RPMI8226 (cell line): ENCODE results near the gene CFAP90.

Source experiments
- DNase-seq: peaks from one replicate; pipeline ENCODE4 v3.0.0-alpha.2; 2015

Gene CFAP90

DNA sequence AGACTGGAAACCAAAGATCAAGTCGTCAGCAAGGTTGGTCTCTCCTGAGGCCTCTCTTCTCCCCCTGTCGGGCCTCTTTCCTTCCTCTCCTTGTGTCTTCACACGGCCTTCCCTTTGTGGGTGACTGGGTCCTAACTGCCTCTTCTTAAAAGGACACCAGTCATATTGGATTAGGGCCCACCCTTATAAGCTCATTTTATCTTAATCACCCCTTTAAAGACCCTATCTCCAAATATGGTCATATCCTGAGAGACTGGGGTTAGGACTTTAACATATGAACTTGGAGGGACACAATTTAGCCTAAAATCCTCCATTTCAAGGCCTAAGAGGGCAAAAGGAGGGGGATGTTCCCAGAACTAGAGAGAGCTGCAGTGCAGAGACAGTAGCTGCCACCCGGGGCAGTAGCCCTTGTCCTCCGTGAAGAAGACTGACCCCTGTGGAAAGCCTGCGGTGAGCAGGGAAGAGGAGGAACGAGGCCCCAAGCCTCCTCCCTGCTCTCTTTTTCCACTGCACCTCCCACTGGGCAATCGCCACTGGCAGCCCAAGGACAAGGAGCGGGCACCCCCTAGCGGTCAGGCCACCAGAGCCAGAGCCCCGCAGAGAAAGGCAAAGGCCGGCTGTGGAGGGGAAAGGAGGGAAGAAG is 34.9 kb downstream of the CFAP90 start:
- peak; percentile 64 for DNase-seq

DNA sequence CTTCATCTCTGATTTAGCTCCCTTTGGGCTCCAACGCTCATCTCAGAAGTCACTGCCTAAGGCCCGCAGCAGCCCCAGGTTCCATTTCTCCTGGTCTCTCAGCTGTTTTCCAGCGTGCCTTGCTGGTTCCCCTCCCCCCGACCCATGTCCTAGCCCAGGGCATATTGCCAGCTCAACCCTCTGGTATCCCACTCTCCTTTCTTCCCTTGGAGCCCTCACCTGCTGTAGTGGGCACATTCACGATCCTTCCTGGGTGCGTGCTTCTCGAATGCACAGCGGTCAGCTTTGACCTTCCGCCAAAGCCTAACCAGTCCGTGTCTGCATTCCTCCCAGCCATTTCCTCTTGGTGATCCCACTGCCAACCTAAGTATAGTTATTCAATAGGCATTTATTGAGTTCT is 36.1 kb downstream of the CFAP90 start:
- no peak for DNase-seq

DNA sequence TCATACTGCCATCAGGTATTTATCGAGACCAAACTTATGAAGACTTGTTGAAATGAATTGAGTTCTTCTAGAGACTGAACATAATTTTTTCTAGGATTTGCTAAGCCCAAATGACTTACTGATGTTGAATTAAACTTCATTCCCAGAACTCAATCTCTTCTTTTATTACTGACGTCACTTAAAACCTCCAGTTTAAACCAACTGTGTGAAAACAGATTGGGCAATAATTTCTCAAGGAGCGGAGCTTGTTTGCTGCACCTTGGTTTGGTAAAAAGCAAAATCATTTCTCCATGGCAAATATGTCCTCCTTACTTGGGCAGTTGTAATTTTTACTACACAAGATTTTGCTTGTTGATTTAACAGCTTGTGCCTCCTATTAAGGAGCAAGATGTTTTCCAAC is 37.4 kb downstream of the CFAP90 start:
- DNase-seq = no peak

DNA sequence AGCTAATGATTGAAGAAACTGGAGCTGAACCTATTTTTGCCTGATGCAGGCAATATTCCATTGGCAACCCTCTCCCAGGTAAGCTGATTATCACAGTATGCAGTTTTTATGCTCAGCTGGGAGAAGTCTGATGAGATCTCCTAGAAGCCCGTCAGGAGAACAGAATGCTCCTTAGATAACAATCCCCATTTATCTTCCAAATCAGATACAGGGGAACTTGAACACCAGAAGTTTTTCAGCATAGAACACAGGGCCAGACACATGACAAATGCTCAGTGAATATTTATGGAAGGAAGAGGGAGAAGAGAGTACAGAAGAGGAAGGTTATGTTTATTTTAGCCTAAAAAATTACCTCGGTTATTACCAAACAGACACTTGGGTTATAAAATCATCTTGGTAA is 37.9 kb downstream of the CFAP90 start:
- DNase-seq = no peak

DNA sequence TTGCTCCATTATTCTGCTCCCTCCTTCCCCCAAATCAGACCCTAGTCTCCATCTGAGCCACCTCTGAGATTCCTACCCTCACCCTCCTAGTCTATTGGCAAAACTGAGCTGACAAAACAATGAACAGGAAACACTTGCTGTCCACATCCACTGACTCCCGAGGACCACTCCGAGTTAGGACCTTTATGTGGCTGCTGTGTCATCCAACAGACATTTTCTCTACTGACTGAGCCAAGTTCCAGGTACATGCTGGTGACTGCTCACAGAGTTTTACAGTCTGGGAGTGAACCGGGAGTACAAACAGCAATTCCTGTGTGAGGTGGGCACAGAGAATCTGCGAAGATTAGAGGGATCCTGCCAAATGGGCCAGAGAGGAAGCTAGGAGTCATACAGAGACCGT is 39.2 kb downstream of the CFAP90 start:
- DNase-seq = no peak

DNA sequence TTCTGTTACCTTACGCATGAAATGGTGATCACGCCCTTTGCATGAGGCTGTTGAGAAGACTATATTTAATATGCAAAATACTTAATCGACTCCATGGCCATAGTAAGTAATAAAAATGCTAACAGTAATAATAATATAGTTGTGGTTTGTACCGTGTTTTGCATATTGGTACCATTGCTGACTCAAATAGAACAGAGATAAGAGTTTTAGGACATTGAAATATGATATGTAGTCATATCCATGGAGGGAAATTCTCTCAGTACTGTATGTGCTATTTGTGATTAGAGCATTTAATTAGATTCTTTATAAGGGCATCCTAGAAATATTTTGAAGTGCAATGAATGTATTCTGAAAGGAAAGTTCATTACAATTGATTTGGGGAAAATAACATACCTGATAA is 41.9 kb downstream of the CFAP90 start:
- DNase-seq = no peak

DNA sequence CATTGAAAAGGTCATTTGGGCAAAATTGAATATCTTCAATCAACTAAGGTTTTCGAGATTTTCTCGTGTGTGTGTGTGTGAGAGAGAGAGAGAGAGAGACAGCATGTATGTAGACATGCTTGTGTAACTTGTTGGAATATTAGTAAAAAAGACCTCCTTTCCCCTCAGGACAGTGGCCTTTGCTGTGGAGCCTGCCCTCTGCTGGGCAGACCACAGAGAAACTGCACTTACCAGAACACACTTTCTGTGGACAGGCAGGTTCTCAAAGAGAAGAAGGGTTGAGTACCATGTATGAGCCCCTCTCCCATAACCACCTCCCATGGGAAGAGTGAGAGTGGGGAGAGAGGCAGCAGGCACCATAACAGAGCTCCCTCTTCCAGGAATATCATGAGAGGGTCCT is 45.6 kb downstream of the CFAP90 start:
- no peak for DNase-seq

DNA sequence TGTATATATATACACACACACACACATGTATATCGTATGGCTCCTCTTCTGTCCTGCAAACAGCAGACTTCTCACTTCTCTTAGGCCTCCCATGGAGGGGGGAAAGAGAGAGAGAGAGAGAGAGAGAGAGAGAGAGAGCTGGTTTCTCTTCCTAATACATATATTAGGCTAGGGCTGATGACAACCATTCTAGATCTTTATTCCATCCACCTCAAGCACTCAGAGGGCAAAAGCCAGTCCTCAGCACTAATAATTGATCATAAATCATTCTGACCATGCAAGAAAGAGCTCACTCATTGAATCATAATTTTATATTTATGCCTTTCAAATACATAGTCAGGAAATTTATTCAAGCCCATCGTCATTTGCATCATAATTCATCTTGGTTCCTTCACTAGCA is 47.0 kb downstream of the CFAP90 start:
- DNase-seq = no peak

DNA sequence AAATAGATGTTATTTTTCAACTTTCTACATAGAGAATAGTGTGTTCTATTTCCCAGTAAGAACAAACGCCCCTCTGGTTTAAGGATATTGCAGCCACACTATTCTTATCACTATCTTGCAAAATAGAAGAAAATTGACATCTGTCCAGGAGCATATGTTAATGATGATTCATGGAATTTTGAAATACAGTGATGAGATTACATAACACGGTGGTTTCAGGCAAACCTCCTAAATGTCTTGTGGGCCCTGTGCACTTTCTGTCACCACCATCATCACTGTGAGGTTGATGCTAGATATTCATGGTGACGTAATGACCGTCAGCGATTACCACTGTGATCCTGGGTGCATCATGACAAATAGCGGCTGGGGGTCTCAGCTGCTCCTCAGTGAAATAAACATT is 48.1 kb downstream of the CFAP90 start:
- DNase-seq = no peak

DNA sequence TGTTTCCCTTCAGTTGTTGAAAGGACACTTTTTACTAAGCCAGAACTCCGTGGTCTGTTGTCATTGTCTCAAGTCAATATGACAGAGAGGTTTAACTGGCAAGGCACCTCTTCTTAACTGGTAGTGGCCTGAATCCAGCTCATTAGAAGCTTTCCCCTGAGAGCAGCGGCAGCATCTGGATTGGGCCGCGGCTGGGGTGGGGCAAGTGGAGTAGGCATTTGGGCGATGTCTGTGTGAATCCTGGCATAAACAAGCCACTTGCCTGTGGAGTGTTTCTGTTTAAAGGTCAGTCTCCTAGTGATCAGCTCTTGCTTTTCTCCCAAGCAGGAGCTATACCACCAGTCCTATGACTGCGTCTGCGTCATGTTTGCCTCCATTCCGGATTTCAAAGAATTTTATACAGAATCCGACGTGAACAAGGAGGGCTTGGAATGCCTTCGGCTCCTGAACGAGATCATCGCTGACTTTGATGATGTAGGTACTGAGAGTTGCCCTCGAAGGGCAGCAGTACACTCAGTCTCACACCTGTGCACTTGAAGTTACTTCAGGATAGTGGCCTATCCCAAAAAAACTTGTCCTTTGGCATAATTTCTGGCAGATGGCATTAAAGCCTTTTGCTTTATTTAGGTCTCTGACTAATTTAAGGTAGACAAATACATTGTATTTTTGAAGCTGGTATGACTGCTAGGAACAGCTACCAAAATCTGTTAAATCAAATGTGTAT is 48.9 kb downstream of the CFAP90 start:
- no peak for DNase-seq

DNA sequence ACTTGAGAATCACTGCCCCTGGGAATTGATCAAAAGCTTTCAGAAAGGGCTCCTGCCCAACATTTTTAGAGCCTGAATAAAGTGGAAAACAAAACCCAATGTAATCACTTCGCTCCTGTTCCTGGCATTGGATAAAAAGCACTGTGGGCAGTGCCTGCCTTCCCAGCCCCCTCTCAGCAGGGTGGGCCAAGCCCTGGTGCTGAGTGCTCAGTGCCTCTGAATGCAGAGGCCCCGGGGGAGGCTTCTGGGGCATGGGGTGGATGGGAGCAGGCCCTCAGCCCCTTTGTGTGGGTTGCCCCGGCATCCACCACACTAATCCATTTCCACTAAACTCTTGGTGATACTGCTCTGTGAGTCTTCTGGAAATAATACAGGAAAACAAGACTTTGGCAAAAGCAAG is 55.6 kb downstream of the CFAP90 start:
- DNase-seq = no peak

DNA sequence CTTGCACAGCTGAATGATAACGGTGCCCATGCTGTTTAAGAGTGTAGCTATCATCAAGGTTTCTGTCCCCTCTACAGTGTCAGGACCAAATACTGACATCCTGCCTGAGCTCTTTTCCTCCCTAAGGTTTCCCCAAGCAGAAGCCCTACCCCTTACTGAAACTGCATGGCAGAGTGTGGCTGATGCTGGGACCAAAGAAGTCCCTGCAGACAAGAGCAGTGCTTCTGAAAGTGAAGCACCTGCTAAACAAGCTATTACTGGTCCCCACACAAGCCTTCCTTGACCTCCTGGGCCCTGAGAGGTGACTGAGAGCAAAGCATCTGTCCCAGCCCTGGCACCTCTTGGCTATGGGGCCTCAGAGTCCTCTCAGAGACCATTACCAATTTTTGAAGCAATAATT is 56.1 kb downstream of the CFAP90 start:
- DNase-seq = no peak

DNA sequence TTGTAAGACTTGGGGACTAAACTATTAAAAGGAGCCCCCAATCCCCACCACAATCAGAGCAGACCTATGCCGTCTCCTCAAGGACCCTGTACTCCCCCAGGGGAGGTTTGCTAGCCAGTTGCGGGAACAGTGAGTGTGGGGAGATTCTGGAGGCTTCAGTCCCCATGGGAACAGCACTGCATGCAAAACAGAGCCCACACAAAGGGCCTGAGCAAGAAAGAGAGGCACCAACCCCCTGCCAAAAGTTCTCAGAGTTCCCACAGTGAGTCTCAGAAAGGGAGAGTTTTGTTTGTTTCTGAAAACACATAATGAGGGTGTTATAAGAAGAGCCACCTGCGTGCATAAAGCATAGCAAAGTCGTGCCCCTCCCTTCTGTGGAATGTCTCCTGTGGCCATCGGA is 56.6 kb downstream of the CFAP90 start:
- no peak for DNase-seq

DNA sequence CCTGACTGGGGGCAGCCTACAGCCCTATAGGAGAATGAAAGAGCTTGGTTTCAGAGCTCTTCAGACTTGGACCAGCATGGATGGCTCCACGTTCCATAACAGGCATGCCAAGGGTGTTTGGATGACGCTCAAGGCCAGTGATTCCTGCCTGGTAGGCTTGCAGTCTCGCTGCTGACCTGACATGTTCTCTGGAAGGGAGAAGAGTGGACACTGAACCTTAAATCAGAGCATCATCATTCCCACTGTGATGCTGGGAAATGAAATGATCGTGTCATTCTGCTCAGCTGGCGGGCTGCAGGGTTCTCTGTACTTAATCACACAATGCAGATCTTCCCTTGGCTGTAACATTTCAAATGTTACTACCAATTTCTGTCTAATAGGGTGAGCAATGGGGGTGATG is 57.0 kb downstream of the CFAP90 start:
- DNase-seq = no peak

DNA sequence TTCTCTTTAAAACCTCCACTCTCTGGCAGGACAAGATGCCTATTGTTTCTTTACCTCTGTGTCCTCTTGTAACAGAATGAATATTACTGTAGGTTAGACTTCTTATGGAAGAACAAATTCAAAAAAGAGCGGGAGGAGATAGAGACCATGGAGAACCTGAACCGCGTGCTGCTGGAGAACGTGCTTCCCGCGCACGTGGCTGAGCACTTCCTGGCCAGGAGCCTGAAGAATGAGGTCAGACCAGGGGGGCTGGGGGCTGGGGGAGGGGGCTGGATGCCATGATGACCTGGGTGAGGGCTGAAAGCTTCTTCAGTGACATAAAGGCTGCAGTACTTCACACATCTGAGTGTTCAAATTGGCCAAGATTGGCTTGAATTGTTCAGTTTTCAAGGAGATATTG is 61.4 kb downstream of the CFAP90 start:
- DNase-seq = no peak

DNA sequence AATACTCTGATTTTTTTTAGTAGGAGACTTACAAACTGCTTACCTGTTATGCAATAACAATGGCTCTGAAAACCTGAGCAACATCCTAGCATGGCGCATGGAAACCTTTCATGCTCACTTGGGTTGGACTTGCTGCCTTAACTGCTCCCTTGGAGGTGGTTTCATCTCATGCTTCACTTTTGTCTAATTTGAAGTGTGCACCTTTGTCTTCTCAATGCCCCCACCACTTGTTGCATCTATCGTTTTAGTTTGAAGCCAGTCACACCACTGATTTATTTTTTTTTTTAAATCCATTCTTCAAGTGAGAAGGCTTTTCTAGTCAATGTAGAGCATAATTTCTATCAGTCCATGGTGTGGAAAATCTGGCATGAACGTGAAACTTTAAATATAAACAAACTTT is 63.2 kb downstream of the CFAP90 start:
- no peak for DNase-seq

DNA sequence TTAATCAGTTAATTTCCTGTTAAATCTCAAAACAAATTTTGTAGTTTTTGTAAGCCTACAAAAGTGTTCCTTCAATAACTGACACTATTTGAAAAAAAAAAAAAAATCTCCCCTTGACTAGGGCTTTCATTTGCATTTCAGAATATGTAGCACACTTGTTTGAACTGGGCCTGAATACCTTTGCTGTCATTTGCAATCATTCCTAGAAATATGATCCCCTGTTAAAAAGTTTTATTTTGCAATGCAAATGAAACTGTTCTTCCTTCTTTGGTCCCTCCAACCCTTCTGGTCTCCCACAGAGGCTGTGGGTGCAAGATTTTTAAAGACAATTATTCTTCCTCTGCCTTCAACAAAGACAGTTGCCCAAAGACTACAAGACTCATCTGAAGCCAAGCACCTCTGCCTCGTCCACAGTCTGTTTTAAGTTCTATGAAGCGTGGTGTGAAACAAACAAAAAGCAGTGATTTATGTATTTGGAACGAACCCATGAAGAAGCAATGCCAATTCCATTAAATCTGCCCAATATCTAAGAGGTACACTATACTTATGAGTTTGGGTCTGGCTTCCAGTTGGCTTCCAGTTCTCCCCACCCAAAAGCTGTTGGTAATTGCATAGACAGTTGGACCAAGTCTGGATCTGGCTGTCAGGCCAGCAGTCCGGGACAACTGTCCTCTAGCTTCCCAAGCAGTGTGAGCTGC is 66.1 kb downstream of the CFAP90 start:
- no peak for DNase-seq

DNA sequence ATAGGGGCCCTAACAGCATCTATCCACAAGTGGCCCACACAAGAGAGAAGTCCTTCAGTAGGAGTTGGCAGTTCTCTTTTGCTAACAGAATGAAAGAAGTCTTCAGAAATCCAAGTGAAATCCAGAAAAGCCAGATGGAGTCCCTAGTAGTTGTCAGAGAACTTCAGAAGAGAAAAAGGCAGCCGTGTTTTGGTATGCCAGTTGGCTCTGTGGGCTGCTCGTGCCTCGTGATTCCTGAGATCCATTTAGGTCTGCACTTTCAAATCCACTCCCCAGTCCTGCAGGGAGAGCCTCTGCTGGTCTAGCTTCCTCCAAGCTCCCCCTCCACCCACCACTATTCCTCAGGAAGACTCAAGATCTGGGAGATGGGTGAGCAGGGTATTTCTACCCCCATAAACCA is 69.0 kb downstream of the CFAP90 start:
- DNase-seq = no peak
